Osteocyte (in vitro differentiated cells): ENCODE results near the gene OR1K1. TPM values are rescaled to one million over a fixed set of nuclear protein-coding genes. Genes with fewer than 3 reads are reported as not detected.
"Not testable (repeated sequence)": the region's sequence is repeated elsewhere in the genome, so short reads cannot be mapped to it uniquely, and the experiment has no call there.

Source experiments
- DNase-seq: peaks from one replicate; pipeline ENCODE4 v3.0.0; 2021; ENCODE audit warnings: mixed read lengths; ENCODE audit not compliant: unreplicated experiment; ENCODE audit errors: extremely low spot score
- H3K27ac Mint-ChIP-seq: one replicate; pipeline ENCODE4 v1.8.0; 2021; ENCODE audit warnings: mild to moderate bottlenecking, mixed read lengths; ENCODE audit not compliant: unreplicated experiment
- H3K27me3 Mint-ChIP-seq: one replicate; pipeline ENCODE4 v1.8.0; 2021; ENCODE audit warnings: mixed read lengths; ENCODE audit not compliant: unreplicated experiment
- H3K36me3 Mint-ChIP-seq: one replicate; pipeline ENCODE4 v1.8.0; 2021; ENCODE audit warnings: mixed read lengths; ENCODE audit not compliant: unreplicated experiment
- H3K4me1 Mint-ChIP-seq: one replicate; pipeline ENCODE4 v1.8.0; 2021; ENCODE audit warnings: mixed read lengths; ENCODE audit not compliant: unreplicated experiment
- H3K4me3 Mint-ChIP-seq: one replicate; pipeline ENCODE4 v1.8.0; 2021; ENCODE audit warnings: mild to moderate bottlenecking, moderate library complexity, mixed read lengths; ENCODE audit not compliant: unreplicated experiment
- H3K9me3 Mint-ChIP-seq: one replicate; pipeline ENCODE4 v1.8.0; 2021; ENCODE audit warnings: mixed read lengths; ENCODE audit not compliant: unreplicated experiment
- CTCF ChIP-seq: fragments of 200-600 bp; sonication (generic); IDR thresholded peaks from 2 replicates; pipeline ENCODE4 v1.5.0; 2021; ENCODE audit warnings: antibody characterized with exemption, mild to moderate bottlenecking, moderate library complexity
- total RNA-seq: library from RNA; stranded (reverse); gene quantifications from 2 replicates; pipeline ENCODE4 v1.2.1, GENCODE V29; 2021

OR1K1 gene
- total RNA-seq, 1 donor from 2014 or later: not detected

- no peak for DNase-seq
- Mint-ChIP-seq H3K27me3 (no peaks in the 10 kb centered on the region), H3K4me3 (peak overlapping the region; percentile 98), H3K9me3 (no peaks in the 10 kb centered on the region), H3K36me3 (peaks cover 19% of the 10 kb centered on the region), H3K27ac (peak overlapping the region; percentile 99), H3K4me1 (peaks cover 25% of the 10 kb centered on the region)
- TF ChIP-seq CTCF: no peak
Observed at GRCh38 chr9:122827761-122828093, 27.8 kb downstream of the OR1K1 start.

- not testable (repeated sequence) for H3K27me3 Mint-ChIP-seq, H3K9me3 Mint-ChIP-seq
- peaks cover 13% of the 10 kb centered on the region for H3K36me3 Mint-ChIP-seq
- peak overlapping the region; percentile 99 for H3K27ac Mint-ChIP-seq
- peaks cover 25% of the 10 kb centered on the region for H3K4me1 Mint-ChIP-seq
- DNase-seq: peak; percentile 59
- H3K4me3 Mint-ChIP-seq: peak overlapping the region; percentile 98
Observed at GRCh38 chr9:122828965-122829284, 29.0 kb downstream of the OR1K1 start.

GRCh38 chr9:122832194-122832593 lies 32.3 kb downstream of the OR1K1 start:
- DNase-seq: no peak
- peaks cover 6% of the 10 kb centered on the region for H3K4me1 Mint-ChIP-seq
- no peaks in the 10 kb centered on the region for H3K27me3 Mint-ChIP-seq
- no peak for TF ChIP-seq CTCF
- H3K9me3 Mint-ChIP-seq: no peaks in the 10 kb centered on the region
- no peaks in the 10 kb centered on the region for H3K36me3 Mint-ChIP-seq
- H3K27ac Mint-ChIP-seq: no peak overlapping the region
- H3K4me3 Mint-ChIP-seq: no peak overlapping the region

- DNase-seq: no peak
- Mint-ChIP-seq H3K4me1 (no peaks in the 10 kb centered on the region), H3K27ac (no peak overlapping the region), H3K4me3 (no peak overlapping the region), H3K27me3 (no peaks in the 10 kb centered on the region), H3K36me3 (no peaks in the 10 kb centered on the region), H3K9me3 (peaks cover 6% of the 10 kb centered on the region)
- no peak for TF ChIP-seq CTCF
Observed at GRCh38 chr9:122835313-122835731, 35.4 kb downstream of the OR1K1 start.

GRCh38 chr9:122837266-122837850 lies 37.4 kb downstream of the OR1K1 start:
- DNase-seq: no peak
- no peaks in the 10 kb centered on the region for H3K36me3 Mint-ChIP-seq
- H3K27me3 Mint-ChIP-seq: no peaks in the 10 kb centered on the region

GRCh38 chr9:122838441-122838840 lies 38.5 kb downstream of the OR1K1 start:
- not testable (repeated sequence) for H3K27me3 Mint-ChIP-seq, H3K27ac Mint-ChIP-seq, H3K4me1 Mint-ChIP-seq, DNase-seq, H3K36me3 Mint-ChIP-seq, H3K4me3 Mint-ChIP-seq, H3K9me3 Mint-ChIP-seq

More at GRCh38 chr9:122837266-122837850, 37.4 kb downstream of the OR1K1 start:
- Mint-ChIP-seq H3K9me3 (peaks cover 6% of the 10 kb centered on the region), H3K4me3 (no peak overlapping the region), H3K27ac (no peak overlapping the region), H3K4me1 (no peaks in the 10 kb centered on the region)
- no peak for TF ChIP-seq CTCF
